ENCODE data around the gene CBX2.

DNA sequence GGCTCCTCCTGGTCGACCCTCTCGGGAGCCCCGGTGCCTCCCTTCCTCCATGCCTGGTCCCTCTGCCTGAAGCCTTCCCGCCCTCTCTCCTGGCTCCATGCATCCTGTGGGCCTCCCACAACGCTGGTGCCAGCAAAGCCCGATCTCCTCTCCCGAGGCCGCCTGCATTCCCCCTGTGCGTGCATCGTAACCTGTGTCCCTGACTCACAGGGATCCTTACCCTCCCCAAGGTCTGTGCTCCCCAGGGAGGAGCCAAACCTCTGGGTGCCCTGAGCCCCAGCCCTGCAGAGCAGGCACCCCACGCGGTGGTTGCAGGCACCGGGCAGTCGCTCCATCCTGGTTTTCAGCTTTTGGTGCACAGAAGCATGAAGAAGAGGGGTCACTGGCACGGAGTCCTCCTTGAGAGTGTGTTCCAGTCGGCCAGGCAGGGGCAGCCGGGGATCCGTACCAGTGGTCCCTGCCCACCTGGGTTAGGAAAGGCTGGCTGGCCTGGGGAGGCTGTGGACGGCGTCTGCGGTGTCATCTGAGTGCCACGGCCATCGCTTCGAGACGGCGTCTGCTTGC, 49.0 kb upstream of the CBX2 start:
- TF ChIP-seq CTCF (conservative IDR thresholded peaks at IDR 0.05 in 1 of 2, IDR thresholded peaks at IDR 0.05 in 1 of 2; ENCODE audit: low read depth in 1 of 2, low read length in 2 of 2) (no peak), EZH2 (IDR thresholded peaks at IDR 0.05; ENCODE audit: low read length, missing control alignments) (no peak)

Measured in fibroblast of lung (primary cell).